T47D (cell line): ENCODE data around the gene TEKT5.
"Not testable (repeated sequence)": the region's sequence is repeated elsewhere in the genome, so short reads cannot be mapped to it uniquely, and the experiment has no call there.

Experiments used
- DNase-seq, 2 experiments: peaks; one replicate each; pipeline versions ENCODE4 v3.0.0 to v3.0.0-alpha.2; 2011 to 2012; ENCODE audit warnings: low read depth in 1 of 2, low spot score in 1 of 2
- JUND ChIP-seq: IDR thresholded peaks from 2 replicates; pipeline ENCODE4 v1.6.1; 2012; ENCODE audit warnings: low read depth
- in situ Hi-C: cut with HindIII; loops from 2 replicates; pipeline ENCODE4 v1.10.0; 2016; ENCODE audit warnings: low sequenced_read_pairs, low pct_unique_long_range_greater_than_20kb

The TEKT5 gene

GRCh38 chr16:10681310-10682308, 13.1 kb downstream of the TEKT5 start:
- TF ChIP-seq JUND = no peak
- DNase-seq = no peak
- in situ Hi-C loops = no loop called here

- in situ Hi-C loops = no loop called here
- no peak for DNase-seq
- TF ChIP-seq JUND = no peak
These were observed 14.8 kb downstream of the TEKT5 start for GRCh38 chr16:10679921-10680320.

- in situ Hi-C loops, DNase-seq: not testable (repeated sequence)
These were observed 15.3 kb downstream of the TEKT5 start for GRCh38 chr16:10679441-10679840.

GRCh38 chr16:10678655-10679054, 16.1 kb downstream of the TEKT5 start:
- in situ Hi-C loops = no loop called here
- no peak for DNase-seq
- no peak for TF ChIP-seq JUND

GRCh38 chr16:10676284-10676683, 18.4 kb downstream of the TEKT5 start:
- in situ Hi-C loops = no loop called here
- no peak for TF ChIP-seq JUND
- DNase-seq = no peak

GRCh38 chr16:10675861-10676260, 18.9 kb downstream of the TEKT5 start:
- no peak for DNase-seq
- TF ChIP-seq JUND = no peak
- in situ Hi-C loops = no loop called here

GRCh38 chr16:10675216-10675615, 19.5 kb downstream of the TEKT5 start:
- in situ Hi-C loops = no loop called here
- no peak for TF ChIP-seq JUND
- DNase-seq = no peak

GRCh38 chr16:10671729-10672128, 23.0 kb downstream of the TEKT5 start:
- TF ChIP-seq JUND = no peak
- in situ Hi-C loops = no loop called here

GRCh38 chr16:10669791-10670190, 24.9 kb downstream of the TEKT5 start:
- in situ Hi-C loops = no loop called here
- TF ChIP-seq JUND = no peak
- no peak for DNase-seq

More at GRCh38 chr16:10671729-10672128, 23.0 kb downstream of the TEKT5 start:
- DNase-seq = no peak

- DNase-seq = peak in 1 of 2 experiments; percentile 45
- in situ Hi-C loops = no loop called here
- TF ChIP-seq JUND = no peak
These were observed 26.2 kb downstream of the TEKT5 start for GRCh38 chr16:10668322-10669045.

- in situ Hi-C loops = no loop called here
- no peak for TF ChIP-seq JUND
- DNase-seq = peak in 1 of 2 experiments; percentile 59
These were observed 27.5 kb downstream of the TEKT5 start for GRCh38 chr16:10667239-10667638.

GRCh38 chr16:10666291-10666690, 28.4 kb downstream of the TEKT5 start:
- no peak for TF ChIP-seq JUND
- DNase-seq = no peak
- in situ Hi-C loops = no loop called here

GRCh38 chr16:10665166-10665565, 29.6 kb downstream of the TEKT5 start:
- in situ Hi-C loops = no loop called here
- no peak for DNase-seq
- no peak for TF ChIP-seq JUND
